WERI-Rb-1 (cell line): ENCODE data around the gene TTC28.
"Not testable (repeated sequence)": the region's sequence is repeated elsewhere in the genome, so short reads cannot be mapped to it uniquely, and the experiment has no call there.

ENCODE experiments used
- DNase-seq: peaks from one replicate; pipeline ENCODE4 v3.0.0-alpha.2; 2020
- H3K27ac ChIP-seq: fragments of 250-450 bp; sonication (Bioruptor Pico); 2 replicates; pipeline ENCODE4 v1.5.1; 2020; ENCODE audit warnings: mild to moderate bottlenecking, moderate library complexity
- H3K27me3 ChIP-seq: fragments of 250-450 bp; sonication (Bioruptor Pico); 2 replicates; pipeline ENCODE4 v1.5.1; 2021; ENCODE audit warnings: mild to moderate bottlenecking, low read depth, moderate library complexity; ENCODE audit not compliant: insufficient read depth, severe bottlenecking
- H3K36me3 ChIP-seq: fragments of 250-450 bp; sonication (Bioruptor Pico); 2 replicates; pipeline ENCODE4 v1.5.1; 2020; ENCODE audit warnings: mild to moderate bottlenecking, moderate library complexity
- H3K4me3 ChIP-seq: 2 replicates; pipeline ENCODE4 v1.5.1; 2011; ENCODE audit warnings: low read depth, mild to moderate bottlenecking, control low read depth, low read length
- H3K9me3 ChIP-seq: fragments of 250-450 bp; sonication (Bioruptor Pico); 2 replicates; pipeline ENCODE4 v1.5.1; 2021; ENCODE audit warnings: mild to moderate bottlenecking, moderate library complexity; ENCODE audit not compliant: severe bottlenecking
- TF ChIP-seq, protein P1 (sequence below): IDR thresholded peaks from 2 replicates; pipeline ENCODE4 v1.5.1; 2011; ENCODE audit warnings: low read depth, mild to moderate bottlenecking, control low read depth, inconsistent platforms, low read length

Gene TTC28

DNA sequence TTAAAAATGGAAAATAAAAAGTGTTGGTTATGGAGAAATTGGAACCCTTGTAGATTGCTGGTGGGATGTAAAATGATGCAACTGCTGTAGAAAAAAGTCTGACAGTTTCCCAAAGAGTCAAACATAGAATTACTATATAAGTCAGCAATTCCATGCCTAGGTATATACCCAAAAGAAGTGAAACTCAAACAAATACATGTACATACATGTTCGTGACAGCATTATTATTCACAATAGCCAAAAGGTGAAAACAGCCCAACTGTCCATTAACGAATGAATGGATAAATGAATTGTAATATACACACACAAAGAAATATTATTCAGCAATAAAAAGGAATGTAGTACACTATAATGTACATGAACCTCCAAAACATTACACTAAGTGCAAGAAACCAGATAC, 116.0 kb downstream of the TTC28 start:
- H3K36me3 ChIP-seq, result no peaks in the 10 kb centered on the region; the same call in 1 of the 2 replicates
- H3K9me3 ChIP-seq, result no peaks in the 10 kb centered on the region
- no peaks in the 10 kb centered on the region for H3K27me3 ChIP-seq
- DNase-seq, result no peak
- H3K27ac ChIP-seq, result no peak overlapping the region
- no peak overlapping the region for H3K4me3 ChIP-seq
- TF ChIP-seq, protein P1, sequence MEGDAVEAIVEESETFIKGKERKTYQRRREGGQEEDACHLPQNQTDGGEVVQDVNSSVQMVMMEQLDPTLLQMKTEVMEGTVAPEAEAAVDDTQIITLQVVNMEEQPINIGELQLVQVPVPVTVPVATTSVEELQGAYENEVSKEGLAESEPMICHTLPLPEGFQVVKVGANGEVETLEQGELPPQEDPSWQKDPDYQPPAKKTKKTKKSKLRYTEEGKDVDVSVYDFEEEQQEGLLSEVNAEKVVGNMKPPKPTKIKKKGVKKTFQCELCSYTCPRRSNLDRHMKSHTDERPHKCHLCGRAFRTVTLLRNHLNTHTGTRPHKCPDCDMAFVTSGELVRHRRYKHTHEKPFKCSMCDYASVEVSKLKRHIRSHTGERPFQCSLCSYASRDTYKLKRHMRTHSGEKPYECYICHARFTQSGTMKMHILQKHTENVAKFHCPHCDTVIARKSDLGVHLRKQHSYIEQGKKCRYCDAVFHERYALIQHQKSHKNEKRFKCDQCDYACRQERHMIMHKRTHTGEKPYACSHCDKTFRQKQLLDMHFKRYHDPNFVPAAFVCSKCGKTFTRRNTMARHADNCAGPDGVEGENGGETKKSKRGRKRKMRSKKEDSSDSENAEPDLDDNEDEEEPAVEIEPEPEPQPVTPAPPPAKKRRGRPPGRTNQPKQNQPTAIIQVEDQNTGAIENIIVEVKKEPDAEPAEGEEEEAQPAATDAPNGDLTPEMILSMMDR, result no peak

DNA sequence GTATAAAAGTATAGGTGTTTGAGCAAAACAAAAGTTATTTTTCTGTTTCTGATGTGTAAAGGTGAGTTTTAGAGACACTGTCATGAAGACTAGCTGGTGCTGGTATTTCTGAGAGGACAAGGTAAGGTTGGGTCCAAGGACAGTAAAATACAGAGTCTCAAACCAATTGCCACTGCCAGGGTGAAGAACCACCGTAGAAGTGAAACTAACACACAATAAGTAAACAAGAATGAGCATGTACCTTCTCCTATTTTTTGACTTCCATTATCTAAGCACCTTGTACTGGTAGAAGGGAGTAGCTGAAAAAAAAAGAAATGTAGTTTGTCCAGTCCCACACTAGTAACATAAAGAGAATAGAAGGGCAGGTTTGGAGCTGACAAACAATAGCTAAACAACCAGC, 117.3 kb downstream of the TTC28 start:
- Histone ChIP-seq H3K27me3 (no peaks in the 10 kb centered on the region), H3K27ac (no peak overlapping the region), H3K9me3 (no peaks in the 10 kb centered on the region), H3K4me3 (no peak overlapping the region), H3K36me3 (no peaks in the 10 kb centered on the region; the same call in 1 of the 2 replicates)
- no peak for DNase-seq
- TF ChIP-seq, protein P1, result no peak

DNA sequence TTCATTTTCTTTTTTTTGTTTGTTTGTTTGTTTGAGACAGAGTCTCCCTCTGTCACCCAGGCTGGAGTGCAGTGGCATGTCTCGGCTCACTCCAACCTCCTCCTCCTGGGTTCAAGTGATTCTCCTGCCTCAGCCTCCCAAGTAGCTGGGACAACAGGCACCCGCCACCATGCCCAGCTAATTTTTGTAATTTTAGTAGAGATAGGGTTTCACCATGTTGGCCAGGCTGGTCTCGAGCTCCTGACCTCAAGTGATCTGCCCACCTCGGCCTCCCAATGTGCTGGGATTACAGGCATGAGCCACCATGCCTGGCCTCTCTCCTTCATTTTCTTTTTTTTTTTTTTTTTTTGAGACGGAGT, 118.9 kb downstream of the TTC28 start:
- not testable (repeated sequence) for H3K4me3 ChIP-seq, H3K36me3 ChIP-seq, H3K27me3 ChIP-seq, H3K9me3 ChIP-seq, DNase-seq, H3K27ac ChIP-seq

DNA sequence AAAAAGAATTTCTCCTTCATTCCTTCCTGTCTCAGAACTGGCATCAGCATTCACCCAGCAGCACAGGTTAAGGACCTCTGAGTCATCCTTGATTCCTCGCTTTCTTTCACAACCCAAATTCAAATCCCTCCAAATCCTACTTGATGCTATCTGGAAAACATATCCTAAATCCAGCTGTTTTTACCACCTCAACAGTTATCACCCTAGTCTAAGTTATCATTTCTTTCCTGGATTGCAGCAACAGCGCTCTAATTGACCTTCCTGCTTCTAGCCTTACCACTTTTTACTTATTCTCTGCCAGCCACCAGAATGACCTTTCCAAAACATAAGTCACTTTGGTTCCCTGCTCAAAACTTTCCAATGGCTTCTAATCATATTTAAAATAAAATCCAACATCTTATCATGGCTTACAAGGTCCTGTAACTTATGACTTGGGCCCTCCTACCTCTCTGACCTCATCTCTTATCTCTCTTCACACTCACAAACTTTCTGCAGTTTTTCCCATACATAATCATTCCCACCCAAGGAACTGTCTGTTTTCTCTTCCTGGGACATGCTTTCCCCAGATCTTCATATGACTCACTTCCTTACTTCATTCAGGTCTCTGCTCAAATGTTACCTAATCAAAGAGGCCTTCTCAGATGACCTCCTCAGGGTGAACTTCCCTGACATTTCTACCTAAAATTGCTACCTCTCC, 119.4 kb downstream of the TTC28 start:
- Histone ChIP-seq H3K36me3 (no peaks in the 10 kb centered on the region; the same call in 1 of the 2 replicates), H3K27ac (no peak overlapping the region), H3K27me3 (no peaks in the 10 kb centered on the region), H3K9me3 (no peaks in the 10 kb centered on the region), H3K4me3 (no peak overlapping the region)
- DNase-seq, result no peak
- TF ChIP-seq, protein P1, result no peak

DNA sequence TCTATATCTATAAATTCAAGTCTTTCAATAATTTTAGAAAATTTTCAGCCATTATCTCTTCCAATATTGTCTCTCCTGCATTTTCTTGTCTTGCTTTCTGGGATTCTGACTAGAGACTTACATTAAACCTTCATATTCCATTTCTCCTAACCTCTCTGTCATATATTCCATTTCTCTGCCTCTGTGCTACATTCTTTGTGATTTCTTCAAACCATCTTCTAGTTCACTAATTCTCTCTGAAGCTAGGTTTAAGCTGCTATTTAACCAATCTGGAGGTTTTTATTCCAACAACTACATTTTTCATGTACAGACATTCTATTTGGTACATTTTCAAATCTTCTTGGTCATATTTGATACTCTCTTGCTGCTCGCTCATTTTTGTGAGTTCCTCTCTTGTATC, 122.5 kb downstream of the TTC28 start:
- Histone ChIP-seq H3K36me3 (no peaks in the 10 kb centered on the region), H3K4me3 (no peak overlapping the region), H3K27me3 (no peaks in the 10 kb centered on the region), H3K9me3 (no peaks in the 10 kb centered on the region), H3K27ac (no peak overlapping the region)
- TF ChIP-seq, protein P1, result no peak
- no peak for DNase-seq

DNA sequence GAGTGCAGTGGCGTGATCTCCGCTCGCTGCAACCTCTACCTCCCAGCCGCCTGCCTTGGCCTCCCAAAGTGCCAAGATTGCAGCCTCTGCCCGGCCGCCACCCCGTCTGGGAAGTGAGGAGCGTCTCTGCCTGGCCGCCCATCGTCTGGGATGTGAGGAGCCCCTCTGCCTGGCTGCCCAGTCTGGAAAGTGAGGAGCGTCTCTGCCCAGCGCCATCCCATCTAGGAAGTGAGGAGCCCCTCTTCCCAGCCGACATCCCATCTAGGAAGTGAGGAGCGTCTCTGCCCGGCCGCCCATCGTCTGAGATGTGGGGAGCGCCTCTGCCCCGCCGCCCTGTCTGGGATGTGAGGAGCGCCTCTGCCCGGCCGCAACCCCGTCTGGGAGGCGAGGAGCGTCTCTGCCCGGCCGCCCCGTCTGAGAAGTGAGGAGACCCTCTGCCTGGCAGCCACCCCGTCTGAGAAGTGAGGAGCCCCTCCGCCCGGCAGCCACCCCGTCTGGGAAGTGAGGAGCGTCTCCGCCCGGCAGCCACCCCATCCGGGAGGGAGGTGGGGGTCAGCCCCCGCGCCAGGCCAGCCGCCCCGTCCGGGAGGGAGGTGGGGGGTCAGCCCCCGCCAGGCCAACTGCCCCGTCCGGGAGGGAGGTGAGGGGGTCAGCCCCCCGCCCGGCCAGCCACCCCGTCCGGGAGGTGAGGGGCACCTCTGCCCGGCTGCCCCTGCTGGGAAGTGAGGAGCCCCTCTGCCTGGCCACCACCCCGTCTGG, 126.4 kb downstream of the TTC28 start:
- not testable (repeated sequence) for H3K27ac ChIP-seq, H3K36me3 ChIP-seq, DNase-seq, H3K4me3 ChIP-seq, H3K9me3 ChIP-seq, H3K27me3 ChIP-seq
